GM12873 (cell line): Measurements from ENCODE around the gene KRT16.

Experiments
- TF ChIP-seq, protein P1 (sequence below): IDR thresholded peaks from 2 replicates; pipeline ENCODE4 v1.5.1; 2012; ENCODE audit warnings: low read depth, mild to moderate bottlenecking, moderate library complexity, low read length, control low read depth; ENCODE audit not compliant: insufficient read depth; ENCODE audit errors: missing control alignments

Gene KRT16

DNA sequence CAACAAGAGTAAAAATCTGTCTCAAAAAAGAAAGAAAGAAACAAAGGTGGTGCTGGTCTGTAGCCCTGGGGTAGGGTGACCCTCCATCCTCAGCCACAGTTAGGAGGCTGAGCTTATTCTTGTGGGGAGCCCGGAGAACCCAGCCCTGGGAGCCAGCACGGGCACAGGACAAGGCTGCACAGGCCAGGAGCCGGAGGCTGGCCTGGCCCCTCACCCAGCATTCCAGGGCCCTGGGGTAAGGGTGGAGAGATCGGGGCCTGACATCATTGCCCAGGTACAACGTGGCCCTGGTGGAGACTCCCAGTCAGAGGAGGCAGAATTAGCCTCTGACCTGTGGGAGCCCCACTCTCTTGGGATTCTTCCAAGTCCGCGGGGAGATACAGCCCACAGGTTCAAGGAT lies 22.1 kb upstream of the KRT16 start:
- TF ChIP-seq, protein P1, sequence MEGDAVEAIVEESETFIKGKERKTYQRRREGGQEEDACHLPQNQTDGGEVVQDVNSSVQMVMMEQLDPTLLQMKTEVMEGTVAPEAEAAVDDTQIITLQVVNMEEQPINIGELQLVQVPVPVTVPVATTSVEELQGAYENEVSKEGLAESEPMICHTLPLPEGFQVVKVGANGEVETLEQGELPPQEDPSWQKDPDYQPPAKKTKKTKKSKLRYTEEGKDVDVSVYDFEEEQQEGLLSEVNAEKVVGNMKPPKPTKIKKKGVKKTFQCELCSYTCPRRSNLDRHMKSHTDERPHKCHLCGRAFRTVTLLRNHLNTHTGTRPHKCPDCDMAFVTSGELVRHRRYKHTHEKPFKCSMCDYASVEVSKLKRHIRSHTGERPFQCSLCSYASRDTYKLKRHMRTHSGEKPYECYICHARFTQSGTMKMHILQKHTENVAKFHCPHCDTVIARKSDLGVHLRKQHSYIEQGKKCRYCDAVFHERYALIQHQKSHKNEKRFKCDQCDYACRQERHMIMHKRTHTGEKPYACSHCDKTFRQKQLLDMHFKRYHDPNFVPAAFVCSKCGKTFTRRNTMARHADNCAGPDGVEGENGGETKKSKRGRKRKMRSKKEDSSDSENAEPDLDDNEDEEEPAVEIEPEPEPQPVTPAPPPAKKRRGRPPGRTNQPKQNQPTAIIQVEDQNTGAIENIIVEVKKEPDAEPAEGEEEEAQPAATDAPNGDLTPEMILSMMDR, result no peak

DNA sequence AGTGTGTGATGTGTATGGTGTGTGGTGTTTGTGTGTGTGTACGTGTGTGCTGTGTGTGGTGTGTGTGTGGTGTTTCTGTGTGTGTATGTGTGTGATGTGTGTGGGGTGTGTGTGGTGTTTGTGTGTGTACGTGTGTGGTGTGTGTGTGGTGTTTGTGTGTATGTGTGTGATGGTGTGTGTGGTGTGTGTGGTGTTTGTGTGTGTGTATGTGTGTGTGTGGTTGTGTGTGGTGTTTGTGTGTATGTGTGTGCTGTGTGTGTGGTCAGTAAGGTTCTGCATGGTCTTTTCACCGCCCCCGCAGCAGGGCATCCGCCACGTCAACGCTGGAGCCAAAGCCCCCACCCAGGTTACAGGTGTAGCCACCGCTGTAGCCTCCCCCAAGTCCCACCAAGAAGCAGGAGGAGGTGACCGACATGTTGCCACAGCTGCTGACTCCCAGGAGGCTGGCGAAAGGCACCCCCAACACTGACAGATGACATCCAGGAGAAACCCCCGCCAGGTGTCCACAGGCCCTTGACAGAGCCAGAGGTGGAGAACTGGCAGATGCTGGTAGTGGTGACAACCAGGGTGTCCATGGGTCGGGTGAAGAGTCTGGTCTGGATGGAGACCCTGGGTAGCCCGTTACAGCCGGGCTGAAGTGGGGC lies 21.1 kb upstream of the KRT16 start:
- TF ChIP-seq, protein P1, result no peak

DNA sequence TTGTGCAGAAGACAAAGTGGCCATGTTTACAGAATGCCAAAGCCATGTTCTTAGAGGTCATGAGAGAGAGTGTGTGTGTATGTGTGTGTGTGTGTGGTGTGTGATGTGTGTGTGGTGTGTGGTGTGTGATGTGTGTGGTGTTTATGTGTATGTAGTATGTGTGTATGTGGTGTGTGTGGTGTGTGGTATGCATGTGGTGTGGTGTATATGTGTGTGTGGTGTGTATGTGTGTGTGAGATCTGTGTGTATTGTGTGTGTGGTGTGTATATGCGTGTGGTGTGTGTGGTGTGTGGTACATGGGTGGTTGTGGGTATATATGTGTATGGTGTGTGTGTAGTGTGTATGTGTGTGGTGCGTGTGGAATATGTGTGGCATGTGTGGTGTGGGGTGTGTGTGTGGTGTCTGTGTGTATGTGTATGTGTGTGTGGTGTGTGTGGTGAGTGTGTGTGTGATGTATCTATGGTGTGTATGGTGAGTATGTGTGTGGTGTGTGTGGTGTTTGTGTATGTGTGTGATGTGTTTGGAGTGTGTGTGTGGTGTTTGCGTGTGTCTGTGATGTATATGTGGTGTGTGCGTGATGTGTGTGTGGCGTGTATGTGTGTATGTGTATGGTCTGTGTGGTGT lies 20.0 kb upstream of the KRT16 start:
- TF ChIP-seq, protein P1, result no peak

DNA sequence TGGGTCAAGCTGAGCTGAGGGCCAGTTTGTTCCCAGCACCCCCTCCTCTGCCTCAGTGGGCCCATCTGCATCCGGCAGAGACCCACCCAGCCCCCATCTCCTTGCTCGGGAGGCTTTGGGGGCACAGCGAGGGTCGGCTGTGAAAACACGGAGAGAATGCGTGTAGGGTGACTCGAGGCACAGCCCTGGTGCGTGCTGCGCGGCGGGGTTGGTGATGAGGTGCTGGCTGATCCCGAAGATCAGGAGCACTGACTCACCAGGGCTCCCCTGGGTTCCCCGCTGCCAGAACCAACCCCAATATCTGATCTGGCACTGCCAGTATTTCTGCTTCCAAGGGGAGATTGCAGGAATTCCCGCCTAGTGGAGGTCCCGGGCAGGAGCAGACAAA lies 19.3 kb upstream of the KRT16 start:
- TF ChIP-seq, protein P1, result no peak

DNA sequence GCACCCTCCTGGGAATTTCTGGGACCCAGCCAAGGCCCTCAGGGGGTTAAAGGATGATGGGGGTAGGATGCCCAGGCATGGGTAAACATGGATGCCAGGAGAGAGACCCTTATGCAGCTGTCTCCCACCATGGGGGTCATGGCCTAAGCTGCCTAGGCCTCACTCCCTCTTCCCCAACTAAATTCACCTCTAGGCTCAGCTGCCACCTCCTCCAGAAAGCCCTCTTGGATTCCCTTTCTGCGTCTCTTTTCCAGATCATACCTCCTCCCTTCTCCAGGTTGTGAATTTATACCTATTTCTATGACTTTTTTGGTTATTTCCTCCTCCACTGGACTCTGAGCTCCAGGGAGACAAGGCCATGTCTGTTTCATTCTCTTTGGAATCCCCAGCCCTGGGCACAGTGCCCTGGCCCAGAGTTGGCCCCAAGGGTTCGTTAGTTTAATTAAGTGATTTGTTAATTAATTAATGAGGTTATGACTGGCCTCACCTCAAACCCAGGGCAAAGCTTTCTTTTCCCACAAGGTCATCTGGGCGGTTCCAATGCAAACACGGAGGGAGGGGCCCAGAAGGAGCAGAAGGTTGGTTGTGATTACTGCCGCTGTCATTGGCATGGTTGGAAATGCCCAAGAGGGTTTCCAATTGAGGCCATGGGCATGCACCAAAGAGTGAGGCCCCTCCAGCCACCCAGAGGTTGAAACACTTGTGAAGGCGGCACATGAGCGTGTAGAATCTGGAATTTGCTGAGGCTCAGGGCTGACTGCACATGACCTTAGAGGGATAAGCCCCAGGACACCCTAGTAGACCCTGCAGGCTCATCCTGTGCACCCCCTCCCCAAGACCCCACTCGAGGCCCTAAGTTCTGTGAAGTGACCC lies 18.7 kb upstream of the KRT16 start:
- TF ChIP-seq, protein P1, result no peak

DNA sequence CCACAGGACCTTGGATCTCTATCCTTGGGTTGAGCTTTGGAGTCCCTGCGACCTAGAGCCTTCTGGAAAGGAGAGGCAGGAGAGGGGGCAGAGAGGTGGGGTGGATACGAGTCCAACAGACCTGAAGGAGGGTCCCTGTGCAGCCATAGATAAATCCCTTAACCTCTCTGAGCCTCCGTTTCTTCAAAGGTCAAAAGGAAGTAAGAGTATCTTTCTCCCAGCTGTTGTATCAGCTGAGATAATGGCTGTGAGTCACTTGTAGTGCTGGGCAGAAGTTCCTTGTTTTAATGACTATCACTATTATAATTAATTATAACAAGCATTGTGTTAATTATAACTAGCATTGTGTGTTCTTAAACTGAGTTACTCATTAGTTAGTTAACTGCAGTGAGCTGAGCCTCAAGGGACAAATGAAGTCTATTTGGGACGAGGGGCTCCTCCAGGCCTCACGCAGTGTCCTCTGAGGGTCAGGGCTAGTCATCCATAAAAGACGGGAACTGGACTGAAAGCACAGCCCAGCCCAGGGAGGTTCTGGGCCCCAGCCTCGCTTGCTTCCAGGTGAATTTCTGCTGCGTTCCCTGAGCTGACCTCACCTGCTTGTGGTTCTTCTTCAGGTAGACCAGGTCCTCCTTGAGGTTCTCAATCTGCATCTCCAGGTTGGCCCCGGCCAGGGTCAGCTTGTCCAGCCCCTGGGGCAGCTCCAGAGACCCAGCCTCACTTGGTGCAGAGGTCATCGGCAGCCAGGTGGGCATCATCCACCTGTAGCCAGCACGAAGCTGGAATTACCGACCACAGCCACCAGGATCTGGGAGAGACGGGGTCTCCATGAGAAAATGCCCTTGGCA lies 17.5 kb upstream of the KRT16 start:
- TF ChIP-seq, protein P1, result no peak
